Superior temporal gyrus (tissue), 1 donor: ENCODE measurements around the gene DENND4C.
"Not testable (repeated sequence)": the region's sequence is repeated elsewhere in the genome, so short reads cannot be mapped to it uniquely, and the experiment has no call there.

Experiments
- DNase-seq: peaks from one replicate; pipeline ENCODE4 v3.0.0-alpha.2; 2016; ENCODE audit errors: extremely low spot score

DENND4C gene

GRCh38 chr9:19266778-19267384, 36.4 kb downstream of the DENND4C start:
- not testable (repeated sequence) for DNase-seq

- no peak for DNase-seq
Observed at GRCh38 chr9:19269582-19269981, 39.1 kb downstream of the DENND4C start.

DNA sequence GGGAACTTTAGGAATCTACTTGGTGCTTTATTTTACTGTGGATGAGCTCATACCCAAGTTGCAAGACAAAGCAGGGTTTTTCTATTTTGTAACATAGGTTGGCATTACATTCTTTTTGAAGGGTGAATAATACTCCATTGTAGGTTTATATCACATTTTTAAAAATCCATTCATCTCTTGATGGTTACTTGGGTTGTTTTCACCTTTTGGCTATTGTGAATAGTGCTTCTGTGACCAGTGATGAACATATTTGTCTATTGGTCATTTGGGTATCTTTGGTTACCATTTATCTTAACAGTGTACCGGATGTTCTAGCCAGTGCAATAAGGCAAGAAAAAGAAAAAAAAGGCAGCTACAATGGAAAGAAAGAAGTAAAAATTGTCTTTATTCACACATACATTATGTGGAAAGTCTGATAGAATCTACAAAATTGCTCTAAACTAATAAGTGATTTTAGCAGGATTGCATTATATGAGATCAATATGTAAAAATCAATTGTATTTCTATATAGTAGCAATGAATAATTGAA, 40.0 kb downstream of the DENND4C start:
- no peak for DNase-seq

DNA sequence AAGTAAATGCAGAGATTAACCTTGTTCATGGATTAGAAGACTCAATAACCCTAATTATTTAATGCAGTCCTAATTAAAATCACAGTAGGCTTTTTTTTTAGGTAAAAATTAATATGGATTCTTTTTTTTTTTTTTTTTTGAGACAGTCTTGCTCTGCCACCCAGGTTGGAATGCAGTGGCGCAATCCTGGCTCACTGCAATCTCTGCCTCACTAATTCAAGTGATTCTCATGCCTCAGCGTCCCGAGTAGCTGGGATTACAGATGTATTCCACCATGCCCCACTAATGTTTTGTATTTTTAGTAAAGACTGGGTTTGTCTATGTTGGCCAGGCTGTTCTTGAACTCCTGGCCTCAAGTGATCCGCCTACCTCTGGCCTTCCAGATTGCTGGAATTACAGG, 40.6 kb downstream of the DENND4C start:
- DNase-seq: no peak

DNA sequence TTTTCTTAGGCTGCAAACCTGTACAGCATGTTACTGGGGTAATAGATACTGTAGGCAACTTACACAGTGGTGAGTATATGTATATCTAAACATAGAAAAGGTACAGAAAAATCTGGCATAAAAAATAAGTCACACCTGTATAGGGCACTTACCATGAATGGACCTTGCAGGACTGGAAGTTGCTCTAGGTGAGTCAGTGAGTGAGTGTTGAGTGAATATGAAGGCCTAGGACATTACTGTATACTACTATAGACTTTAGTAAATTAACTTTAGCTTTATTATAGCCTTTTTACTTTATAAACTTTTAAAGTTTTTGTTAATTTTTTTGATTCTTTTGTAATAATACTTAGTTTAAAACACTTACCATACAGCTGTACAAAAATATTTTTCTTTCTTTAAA, 51.3 kb downstream of the DENND4C start:
- DNase-seq: no peak

DNA sequence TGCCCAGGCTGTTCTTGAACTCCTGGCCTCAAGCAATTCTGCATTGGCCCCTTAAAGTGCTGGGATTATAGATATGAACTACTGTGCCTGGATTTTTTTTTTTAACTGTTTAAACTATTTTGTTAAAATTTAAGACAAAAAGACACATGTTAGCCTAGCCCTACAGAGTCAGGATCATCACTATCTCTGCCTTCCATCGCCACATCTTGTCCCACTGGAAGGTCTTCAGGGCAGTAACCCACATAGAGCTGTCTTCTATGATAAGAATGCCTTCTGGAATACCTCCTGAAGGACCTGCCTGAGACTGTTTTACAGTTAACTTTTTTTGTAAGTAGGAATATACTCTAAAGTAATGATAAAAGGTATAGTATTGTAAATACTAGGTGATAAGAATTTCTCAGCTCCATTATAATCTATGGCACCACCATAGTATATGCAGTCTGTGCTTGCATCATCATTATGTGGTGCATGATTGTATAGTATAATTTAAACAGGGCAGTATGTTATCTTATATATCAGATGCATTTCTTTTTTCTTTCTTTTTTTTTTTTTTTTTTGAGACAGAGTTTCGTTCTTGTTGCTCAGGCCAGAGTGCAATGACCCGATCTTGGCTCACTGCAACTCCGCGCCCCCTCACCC, 52.7 kb downstream of the DENND4C start:
- DNase-seq: no peak

DNA sequence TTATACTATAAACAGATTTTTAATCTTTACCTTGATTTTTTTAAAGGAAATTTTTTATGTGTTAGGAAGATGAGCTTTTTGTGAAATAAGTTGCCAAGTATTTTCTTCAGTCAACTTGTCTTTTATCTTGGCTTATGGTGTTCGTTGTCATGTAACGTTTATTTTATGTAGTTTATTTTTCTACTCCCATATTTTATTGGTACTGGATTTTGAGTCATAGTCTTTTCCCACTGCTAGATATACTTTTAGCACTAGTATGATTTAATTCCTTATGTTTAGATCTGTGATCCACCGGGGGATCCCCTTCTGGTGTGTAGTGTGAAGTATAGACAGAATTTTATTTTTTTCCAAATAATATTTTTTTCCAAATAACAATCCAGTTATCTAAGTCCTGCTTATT, 54.2 kb downstream of the DENND4C start:
- DNase-seq: no peak

DNA sequence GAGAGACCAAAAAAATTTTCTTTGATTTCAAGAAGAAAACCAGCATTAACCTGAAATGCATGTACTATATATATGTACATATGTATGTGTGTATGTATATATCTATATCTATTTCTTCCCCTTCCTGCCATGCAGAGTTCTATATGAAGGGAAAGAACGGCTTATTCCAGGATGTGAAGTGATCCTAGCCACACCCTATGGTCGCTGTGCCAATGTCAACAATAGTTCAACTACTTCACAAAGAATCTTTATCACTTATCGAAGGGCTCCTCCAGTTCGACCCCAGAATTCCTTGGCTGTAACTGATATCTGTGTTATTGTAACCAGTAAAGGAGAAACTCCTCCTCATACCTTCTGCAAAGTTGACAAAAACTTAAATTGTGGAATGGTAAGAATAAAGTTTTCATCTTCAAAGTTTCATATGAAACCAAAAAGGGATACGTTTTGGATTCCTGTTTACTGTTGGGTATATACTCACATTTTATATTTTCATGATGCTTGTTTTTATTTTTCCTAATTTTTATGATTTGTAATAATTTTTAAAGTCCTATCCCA, 56.2 kb downstream of the DENND4C start:
- no peak for DNase-seq

GRCh38 chr9:19288081-19288480, 57.6 kb downstream of the DENND4C start:
- DNase-seq: no peak

DNA sequence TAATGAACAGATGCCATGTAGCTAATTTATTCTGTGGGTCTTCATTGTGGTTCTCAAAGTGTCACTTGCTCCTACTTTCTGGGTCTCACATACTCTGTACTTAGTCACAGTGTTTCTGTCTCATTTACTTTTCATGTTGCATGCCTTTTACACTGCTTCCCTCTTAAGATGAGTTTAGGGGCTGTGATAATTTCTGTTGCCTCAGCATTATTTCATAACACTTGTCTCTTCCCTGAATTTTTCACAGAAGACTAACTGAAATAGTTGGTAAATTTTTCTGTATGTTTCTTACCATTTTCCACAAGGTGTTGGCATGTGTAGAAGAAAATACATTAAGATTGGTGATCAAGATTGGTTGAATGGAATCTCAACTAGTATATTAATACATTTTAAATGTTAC, 59.6 kb downstream of the DENND4C start:
- no peak for DNase-seq

GRCh38 chr9:19294219-19294618, 63.7 kb downstream of the DENND4C start:
- DNase-seq: no peak

GRCh38 chr9:19298436-19299000, 68.0 kb downstream of the DENND4C start:
- DNase-seq: no peak

GRCh38 chr9:19303216-19303615, 72.7 kb downstream of the DENND4C start:
- no peak for DNase-seq

DNA sequence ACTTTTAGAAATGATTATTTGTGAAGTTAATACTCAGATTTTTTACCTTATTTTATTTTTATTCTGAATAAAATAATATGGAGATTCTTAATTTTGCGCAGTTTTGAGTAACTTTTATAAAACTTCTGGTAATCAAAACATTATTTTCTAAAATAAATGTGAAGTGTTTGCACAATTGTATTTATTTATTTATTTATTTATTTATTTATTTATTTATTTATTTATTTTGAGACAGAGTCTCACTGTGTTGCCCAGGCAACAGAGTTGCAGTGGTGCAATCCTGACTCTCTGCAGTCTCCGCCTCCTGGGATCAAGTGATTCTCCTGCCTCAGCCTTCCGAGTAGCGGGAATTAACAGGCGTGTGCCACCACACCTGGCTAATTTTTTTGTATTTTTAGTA, 76.1 kb downstream of the DENND4C start:
- no peak for DNase-seq

DNA sequence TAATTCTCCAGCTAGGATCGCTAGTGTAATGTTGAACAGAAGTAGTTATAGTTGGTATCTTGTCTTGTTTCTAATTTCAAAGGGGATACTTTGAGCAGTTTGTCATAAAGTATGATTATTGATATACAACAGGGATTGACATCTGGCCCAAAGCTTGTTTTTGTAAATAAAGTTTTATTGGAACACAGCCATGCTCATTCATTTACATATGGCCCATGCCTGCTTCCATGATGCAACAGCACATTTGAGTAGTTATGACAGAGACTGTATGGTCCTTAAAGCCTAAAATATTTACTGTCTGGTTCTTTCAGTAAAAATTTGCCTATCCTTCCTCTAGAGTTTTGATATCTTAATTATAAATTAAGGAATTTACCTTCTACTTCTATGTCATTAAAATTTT, 79.8 kb downstream of the DENND4C start:
- no peak for DNase-seq

DNA sequence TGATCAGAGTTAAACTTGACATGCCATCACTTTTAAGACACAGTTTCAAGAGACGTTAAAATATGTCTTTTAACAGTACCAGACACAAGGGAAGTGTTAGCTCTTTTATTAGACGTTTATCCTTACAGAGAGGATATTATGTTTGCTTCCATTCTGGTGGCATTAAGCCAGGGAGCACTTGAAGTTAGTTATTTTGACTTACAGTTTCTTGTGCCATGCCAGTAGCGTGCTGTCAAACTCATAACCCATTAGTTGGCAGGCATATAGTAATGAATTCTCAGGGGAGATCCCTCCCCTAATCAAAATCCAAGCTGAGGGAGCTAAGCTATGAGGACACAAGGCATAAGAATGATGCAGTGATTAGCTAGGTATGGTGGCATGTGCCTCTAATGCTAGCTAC, 83.1 kb downstream of the DENND4C start:
- DNase-seq: no peak

DNA sequence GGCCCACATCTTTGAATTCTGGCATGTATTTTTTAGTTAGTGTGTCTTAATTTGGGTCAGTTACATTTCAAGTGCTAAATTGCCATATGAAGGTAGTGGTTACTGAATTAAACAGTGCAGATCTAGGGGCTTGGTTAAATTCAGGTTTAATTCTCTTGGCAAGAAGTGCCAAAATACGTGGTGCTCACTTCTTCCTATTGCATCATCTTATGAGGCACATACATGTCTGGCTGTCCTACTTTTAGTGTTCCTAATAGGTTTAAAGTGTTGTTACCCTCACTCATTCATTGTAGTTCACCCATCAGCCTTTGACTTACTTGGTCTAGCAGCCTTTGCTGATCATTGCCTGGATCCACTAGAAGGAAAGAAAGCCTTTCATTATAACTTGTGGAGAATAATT, 90.0 kb downstream of the DENND4C start:
- no peak for DNase-seq

GRCh38 chr9:19331877-19332276, 101.4 kb downstream of the DENND4C start:
- DNase-seq: no peak

GRCh38 chr9:19336166-19336565, 105.7 kb downstream of the DENND4C start:
- DNase-seq: no peak

- DNase-seq: no peak
Observed at GRCh38 chr9:19342947-19343346, 112.5 kb downstream of the DENND4C start.

GRCh38 chr9:19358701-19359100, 128.2 kb downstream of the DENND4C start:
- no peak for DNase-seq

DNA sequence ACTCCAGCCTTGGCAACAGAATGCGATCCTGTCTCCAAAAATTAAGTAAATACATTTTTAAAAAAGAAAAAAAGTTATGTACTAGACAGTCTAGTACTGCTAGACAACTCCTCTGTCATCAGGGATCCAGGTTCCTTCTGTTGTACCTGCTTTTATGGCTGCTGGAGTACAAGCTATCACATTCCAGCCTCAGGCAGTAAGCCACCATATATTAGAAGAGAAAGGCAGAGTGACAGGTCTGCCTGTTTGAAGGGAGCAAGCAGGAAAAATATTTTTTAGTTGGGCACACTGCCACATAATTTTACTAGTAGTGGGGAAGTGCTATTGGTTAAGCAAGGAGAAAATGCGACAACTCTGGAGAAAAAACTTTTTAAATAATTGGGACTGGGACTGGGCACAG, 138.6 kb downstream of the DENND4C start:
- DNase-seq: no peak

DNA sequence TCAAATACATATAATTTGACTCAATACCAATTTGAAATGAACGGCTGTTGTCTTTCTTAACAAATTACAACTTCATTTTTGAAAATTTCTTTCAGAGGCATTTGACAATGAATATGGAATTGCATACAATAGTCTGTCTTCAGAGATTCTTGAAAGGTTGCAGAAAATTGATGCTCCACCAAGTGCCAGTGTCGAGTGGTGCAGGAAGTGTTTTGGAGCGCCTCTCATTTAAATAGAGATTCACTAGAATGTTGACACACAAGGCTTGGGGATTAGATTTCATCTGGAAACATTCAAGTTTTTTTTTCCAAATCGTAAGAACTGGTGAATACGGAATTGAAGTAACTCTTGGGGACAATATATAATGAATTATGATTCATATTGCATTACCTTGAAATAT, 141.4 kb downstream of the DENND4C start:
- no peak for DNase-seq
